DOHH2 (cell line): ENCODE measurements around the gene GCFC2.

ENCODE experiments used
- H3F3A ChIP-seq: fragments of 200-600 bp; sonication (generic), shearing (Covaris generic); 2 replicates; pipeline ENCODE4 v1.6.0; 2016; ENCODE audit warnings: antibody characterized with exemption, mild to moderate bottlenecking; ENCODE audit not compliant: control insufficient read depth, insufficient read depth
- H3K27ac ChIP-seq: fragments of 200-600 bp; sonication (generic); 2 replicates; pipeline ENCODE4 v1.5.1; 2014; ENCODE audit warnings: low read depth, mild to moderate bottlenecking, low read length, moderate library complexity
- H3K27me3 ChIP-seq: fragments of 200-600 bp; sonication (generic); 2 replicates; pipeline ENCODE4 v1.6.1; 2014; ENCODE audit warnings: mild to moderate bottlenecking, low read length, mixed read lengths; ENCODE audit not compliant: control insufficient read depth
- H3K36me3 ChIP-seq: fragments of 200-600 bp; sonication (generic); 2 replicates; pipeline ENCODE4 v1.6.1; 2014; ENCODE audit warnings: mild to moderate bottlenecking, low read length, moderate library complexity, mixed read lengths; ENCODE audit not compliant: control insufficient read depth
- H3K4me1 ChIP-seq: fragments of 200-600 bp; sonication (generic); 2 replicates; pipeline ENCODE4 v1.6.1; 2014; ENCODE audit warnings: mild to moderate bottlenecking, low read length, mixed read lengths; ENCODE audit not compliant: control insufficient read depth
- H3K4me2 ChIP-seq: fragments of 200-600 bp; sonication (generic); 2 replicates; pipeline ENCODE4 v1.6.0; 2014; ENCODE audit warnings: mild to moderate bottlenecking, low read length, moderate library complexity
- H3K4me3 ChIP-seq: fragments of 200-600 bp; sonication (generic); 2 replicates; pipeline ENCODE4 v1.5.1; 2014; ENCODE audit warnings: mild to moderate bottlenecking, low read length, mixed read lengths
- H3K79me2 ChIP-seq: fragments of 200-600 bp; sonication (generic); 2 replicates; pipeline ENCODE4 v1.6.1; 2014; ENCODE audit warnings: mild to moderate bottlenecking, low read length, mixed read lengths; ENCODE audit not compliant: control insufficient read depth
- H3K9me2 ChIP-seq: fragments of 200-600 bp; sonication (generic); replicated peaks from 2 replicates; pipeline ENCODE4 v1.6.1; 2014; ENCODE audit warnings: mild to moderate bottlenecking, low read length, mixed read lengths; ENCODE audit not compliant: control insufficient read depth
- H3K9me3 ChIP-seq: fragments of 200-600 bp; sonication (generic); 2 replicates; pipeline ENCODE4 v1.6.1; 2014; ENCODE audit warnings: antibody characterized with exemption, low read length, mixed read lengths; ENCODE audit not compliant: control insufficient read depth, insufficient read depth
- H4K20me1 ChIP-seq: fragments of 200-600 bp; sonication (generic); 2 replicates; pipeline ENCODE4 v1.6.0; 2014; ENCODE audit warnings: low read depth, mild to moderate bottlenecking, antibody characterized with exemption, low read length, moderate library complexity; ENCODE audit not compliant: control insufficient read depth, insufficient read depth
- EZH2phosphoT487 ChIP-seq: fragments of 200-600 bp; sonication (generic); IDR thresholded peaks from 2 replicates; pipeline ENCODE4 v1.6.1; 2017; ENCODE audit warnings: borderline replicate concordance, mild to moderate bottlenecking, antibody characterized with exemption, low read length, moderate library complexity, mixed read lengths
- TF ChIP-seq, protein P1 (sequence below): fragments of 200-600 bp; sonication (generic); IDR thresholded peaks from one replicate; pipeline ENCODE4 v1.5.1; 2014; ENCODE audit warnings: antibody characterized with exemption, mild to moderate bottlenecking, low read depth, low read length; ENCODE audit not compliant: poor library complexity, severe bottlenecking

The GCFC2 gene

DNA sequence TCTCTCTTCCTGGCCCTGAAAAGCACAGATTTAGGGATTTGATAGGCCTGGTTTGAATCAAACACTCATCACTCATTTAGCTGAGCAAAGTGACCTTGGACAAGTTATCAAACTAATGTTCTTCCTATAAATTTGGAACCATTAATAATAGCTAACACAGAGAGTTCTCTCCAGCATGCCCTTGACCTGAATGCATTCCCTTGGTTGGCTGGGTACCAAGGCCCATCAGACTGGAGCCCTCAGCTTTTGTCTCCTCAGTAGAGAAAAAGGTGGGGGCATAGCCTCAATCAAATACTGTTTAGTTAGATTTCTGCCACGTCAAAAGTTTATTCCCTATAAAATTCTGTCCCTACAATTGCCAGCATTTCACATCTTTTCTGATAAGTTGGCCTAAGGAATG is 77.9 kb downstream of the GCFC2 start:
- Histone ChIP-seq H4K20me1 (no peaks in the 10 kb centered on the region), H3K36me3 (no peaks in the 10 kb centered on the region), H3K4me2 (no peak overlapping the region), H3K9me2 (no peaks in the 10 kb centered on the region), H3K27me3 (peaks cover 6% of the 10 kb centered on the region; the same call in 1 of the 2 replicates), H3K4me3 (no peak overlapping the region), H3K79me2 (no peaks in the 10 kb centered on the region), H3K4me1 (no peaks in the 10 kb centered on the region), H3F3A (no peaks in the 10 kb centered on the region), H3K9me3 (no peaks in the 10 kb centered on the region), H3K27ac (no peak overlapping the region)
- TF ChIP-seq EZH2phosphoT487 = no peak
- TF ChIP-seq, protein P1, sequence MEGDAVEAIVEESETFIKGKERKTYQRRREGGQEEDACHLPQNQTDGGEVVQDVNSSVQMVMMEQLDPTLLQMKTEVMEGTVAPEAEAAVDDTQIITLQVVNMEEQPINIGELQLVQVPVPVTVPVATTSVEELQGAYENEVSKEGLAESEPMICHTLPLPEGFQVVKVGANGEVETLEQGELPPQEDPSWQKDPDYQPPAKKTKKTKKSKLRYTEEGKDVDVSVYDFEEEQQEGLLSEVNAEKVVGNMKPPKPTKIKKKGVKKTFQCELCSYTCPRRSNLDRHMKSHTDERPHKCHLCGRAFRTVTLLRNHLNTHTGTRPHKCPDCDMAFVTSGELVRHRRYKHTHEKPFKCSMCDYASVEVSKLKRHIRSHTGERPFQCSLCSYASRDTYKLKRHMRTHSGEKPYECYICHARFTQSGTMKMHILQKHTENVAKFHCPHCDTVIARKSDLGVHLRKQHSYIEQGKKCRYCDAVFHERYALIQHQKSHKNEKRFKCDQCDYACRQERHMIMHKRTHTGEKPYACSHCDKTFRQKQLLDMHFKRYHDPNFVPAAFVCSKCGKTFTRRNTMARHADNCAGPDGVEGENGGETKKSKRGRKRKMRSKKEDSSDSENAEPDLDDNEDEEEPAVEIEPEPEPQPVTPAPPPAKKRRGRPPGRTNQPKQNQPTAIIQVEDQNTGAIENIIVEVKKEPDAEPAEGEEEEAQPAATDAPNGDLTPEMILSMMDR = no peak

DNA sequence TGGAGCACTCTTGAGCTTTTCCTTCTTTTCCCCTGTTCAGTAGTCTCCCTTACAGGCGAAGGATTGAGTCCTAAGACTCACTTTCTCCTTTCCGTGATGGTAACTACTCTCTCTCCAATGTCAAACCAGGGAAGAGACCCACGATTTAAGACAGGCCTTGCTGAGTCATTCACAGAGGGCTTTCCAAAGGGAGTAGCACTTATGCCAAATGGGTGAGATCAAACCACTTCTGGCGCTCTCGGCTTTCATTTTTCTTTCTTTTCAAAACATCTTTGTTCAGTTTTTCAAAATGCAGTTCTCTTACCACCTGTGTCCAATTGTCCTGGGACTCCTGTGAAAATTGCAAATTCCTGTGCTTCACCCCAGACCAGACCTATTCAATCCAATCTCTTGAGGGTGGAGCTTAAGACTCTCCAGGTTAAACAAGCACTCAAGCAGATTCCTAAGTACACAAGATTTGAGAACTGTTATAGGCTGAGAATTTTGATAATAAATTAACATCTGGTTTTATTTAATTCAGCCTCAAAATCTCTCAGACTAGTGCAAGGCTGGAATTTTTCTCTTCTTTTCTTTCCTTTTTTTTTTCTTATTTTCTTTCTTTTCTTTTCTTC is 78.5 kb downstream of the GCFC2 start:
- H3F3A ChIP-seq = no peaks in the 10 kb centered on the region
- no peaks in the 10 kb centered on the region for H3K4me1 ChIP-seq
- no peaks in the 10 kb centered on the region for H3K36me3 ChIP-seq
- no peaks in the 10 kb centered on the region for H3K79me2 ChIP-seq
- no peak overlapping the region for H3K27ac ChIP-seq
- H3K9me3 ChIP-seq = no peaks in the 10 kb centered on the region
- H3K27me3 ChIP-seq = peaks cover 5% of the 10 kb centered on the region; the same call in 1 of the 2 replicates
- TF ChIP-seq, protein P1 = no peak
- no peak for TF ChIP-seq EZH2phosphoT487
- no peaks in the 10 kb centered on the region for H4K20me1 ChIP-seq
- no peak overlapping the region for H3K4me3 ChIP-seq
- no peak overlapping the region for H3K4me2 ChIP-seq
- H3K9me2 ChIP-seq = no peaks in the 10 kb centered on the region

DNA sequence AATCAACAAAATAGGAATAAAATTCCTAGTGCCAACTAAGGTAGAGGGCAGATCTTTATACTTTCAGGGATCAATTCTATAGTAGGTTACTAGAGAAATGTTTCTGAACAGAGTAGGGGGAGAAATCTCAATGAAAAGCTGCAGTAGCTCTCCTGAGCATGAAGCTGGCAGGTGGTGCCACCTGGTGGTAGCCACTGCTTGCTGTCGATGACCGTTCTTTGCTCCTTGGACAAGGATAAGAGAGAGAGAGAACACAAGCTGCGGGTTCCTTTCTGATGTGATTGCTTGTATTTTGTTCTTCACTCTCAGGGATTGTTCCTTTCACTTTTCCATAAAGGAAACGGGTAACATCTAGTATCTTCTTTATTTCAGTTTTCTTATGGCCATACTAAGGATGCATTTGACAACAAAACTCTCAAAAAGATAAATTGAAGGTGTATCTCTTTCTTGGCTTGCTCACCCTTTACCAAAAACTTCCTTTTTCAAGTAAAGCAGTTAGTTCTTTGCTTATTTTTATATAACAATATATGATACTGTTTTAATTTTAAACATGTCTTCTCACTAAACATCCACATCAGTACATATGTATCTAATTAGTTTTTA is 82.7 kb downstream of the GCFC2 start:
- H3F3A ChIP-seq = no peaks in the 10 kb centered on the region

More for the DNA sequence above, 82.7 kb downstream of the GCFC2 start:
- TF ChIP-seq EZH2phosphoT487 = no peak
- TF ChIP-seq, protein P1 = peak; percentile 89
- Histone ChIP-seq H4K20me1 (no peaks in the 10 kb centered on the region), H3K9me3 (no peaks in the 10 kb centered on the region), H3K27me3 (0 out of 2 replicates have a peak, but pooled peaks cover 2% of the 10 kb centered on the region), H3K4me3 (no peak overlapping the region), H3K36me3 (no peaks in the 10 kb centered on the region), H3K4me1 (no peaks in the 10 kb centered on the region), H3K27ac (no peak overlapping the region), H3K9me2 (no peaks in the 10 kb centered on the region), H3K79me2 (no peaks in the 10 kb centered on the region), H3K4me2 (no peak overlapping the region)
